CD4-positive, alpha-beta T cell treated with Interleukin-12 subunit alpha and Interleukin-12 subunit beta, for 1 hour (primary cell): ENCODE measurements around the gene CTSW.
"Not testable (repeated sequence)": the region's sequence is repeated elsewhere in the genome, so short reads cannot be mapped to it uniquely, and the experiment has no call there.

Experiments
- DNase-seq: peaks from one replicate; pipeline ENCODE4 v3.0.0-alpha.2; 2020

The CTSW gene

GRCh38 chr11:65879617-65880016 lies at the start of gene CTSW:
CTSW (plus strand) TSS chr11:65879837; CDS start chr11:65879855, 18 bp downstream.
- DNase-seq, result peak; percentile 64

- DNase-seq, result not testable (repeated sequence)
These were observed 47.4 kb upstream of the CTSW start for GRCh38 chr11:65832231-65832630.

- peak; percentile 95 for DNase-seq
These were observed 46.2 kb upstream of the CTSW start, which contains the start of gene SNX32 for GRCh38 chr11:65833297-65834030. SNX32 (plus strand) TSS chr11:65833963; CDS start chr11:65834066, 103 bp downstream.

GRCh38 chr11:65834202-65834601 lies 45.4 kb upstream of the CTSW start:
- no peak for DNase-seq

- DNase-seq, result no peak
These were observed 37.5 kb upstream of the CTSW start for GRCh38 chr11:65842144-65842543.

GRCh38 chr11:65843811-65844210 lies 35.8 kb upstream of the CTSW start:
- no peak for DNase-seq

GRCh38 chr11:65844231-65844872 lies 35.3 kb upstream of the CTSW start:
- DNase-seq, result no peak

- DNase-seq, result no peak
These were observed 31.9 kb upstream of the CTSW start for GRCh38 chr11:65847746-65848145.

GRCh38 chr11:65848693-65849092 lies 30.9 kb upstream of the CTSW start:
- DNase-seq, result not testable (repeated sequence)

- no peak for DNase-seq
These were observed 30.3 kb upstream of the CTSW start for GRCh38 chr11:65849366-65849765.

- no peak for DNase-seq
These were observed 29.8 kb upstream of the CTSW start for GRCh38 chr11:65849771-65850216.

- no peak for DNase-seq
These were observed 29.2 kb upstream of the CTSW start for GRCh38 chr11:65850217-65851082.

GRCh38 chr11:65851083-65851579 lies 28.5 kb upstream of the CTSW start:
- DNase-seq, result peak; percentile 34

- no peak for DNase-seq
These were observed 27.7 kb upstream of the CTSW start for GRCh38 chr11:65851811-65852507.

GRCh38 chr11:65852508-65853245 lies 27.0 kb upstream of the CTSW start:
- no peak for DNase-seq

- no peak for DNase-seq
These were observed 26.2 kb upstream of the CTSW start for GRCh38 chr11:65853246-65853979.

- no peak for DNase-seq
These were observed 25.5 kb upstream of the CTSW start for GRCh38 chr11:65854161-65854592.

- DNase-seq, result no peak
These were observed 24.5 kb upstream of the CTSW start for GRCh38 chr11:65854852-65855837.

GRCh38 chr11:65855927-65856363 lies 23.7 kb upstream of the CTSW start:
- no peak for DNase-seq
